GM18873 (cell line): Measurements from ENCODE around the gene SLC11A1.
A peak's percentile ranks its signal among the peaks of the same experiment; 100 is the strongest.

Experiments used
- ATAC-seq: cut with Tn5 transposase; IDR thresholded peaks from one replicate; pipeline ENCODE4 v1.9.1; 2021; ENCODE audit warnings: mild to moderate bottlenecking, moderate library complexity, moderate number of reproducible peaks; ENCODE audit not compliant: unreplicated experiment, low FRiP score

SLC11A1 gene

GRCh38 chr2:218392459-218392858 is 10.4 kb downstream of the SLC11A1 start:
- no peak for ATAC-seq

GRCh38 chr2:218392891-218393462 is 10.9 kb downstream of the SLC11A1 start:
- ATAC-seq, result no peak

GRCh38 chr2:218393750-218394290 is 11.7 kb downstream of the SLC11A1 start:
- ATAC-seq, result no peak

- no peak for ATAC-seq
Measured at GRCh38 chr2:218394298-218395089, 12.4 kb downstream of the SLC11A1 start.

GRCh38 chr2:218395090-218395444 is 13.0 kb downstream of the SLC11A1 start:
- ATAC-seq, result no peak

- ATAC-seq, result no peak
Measured at GRCh38 chr2:218395456-218395825, 13.4 kb downstream of the SLC11A1 start.

GRCh38 chr2:218395826-218396687 is 14.0 kb downstream of the SLC11A1 start:
- peak; percentile 42 for ATAC-seq

GRCh38 chr2:218396688-218397462 is 14.8 kb downstream of the SLC11A1 start:
- ATAC-seq, result no peak

- ATAC-seq, result no peak
Measured at GRCh38 chr2:218397463-218397819, 15.4 kb downstream of the SLC11A1 start.

GRCh38 chr2:218397820-218398436 is 15.9 kb downstream of the SLC11A1 start:
- ATAC-seq, result no peak

- ATAC-seq, result no peak
Measured at GRCh38 chr2:218398437-218399390, 16.6 kb downstream of the SLC11A1 start.

GRCh38 chr2:218399391-218400166 is 17.5 kb downstream of the SLC11A1 start, which contains the start of gene CTDSP1:
CTDSP1 (plus strand) TSS chr2:218399868; CDS start chr2:218400091, 223 bp downstream.
- peak; percentile 30 for ATAC-seq

- ATAC-seq, result no peak
Measured at GRCh38 chr2:218400167-218400929, 18.3 kb downstream of the SLC11A1 start.

GRCh38 chr2:218400930-218401881 is 19.1 kb downstream of the SLC11A1 start:
- no peak for ATAC-seq

GRCh38 chr2:218401890-218402289 is 19.8 kb downstream of the SLC11A1 start:
- no peak for ATAC-seq

- no peak for ATAC-seq
Measured at GRCh38 chr2:218402491-218402901, 20.4 kb downstream of the SLC11A1 start.
